ENCODE results near the gene FBXO42.
"Not testable (repeated sequence)": the region's sequence is repeated elsewhere in the genome, so short reads cannot be mapped to it uniquely, and the experiment has no call there.

FBXO42 gene

GRCh38 chr1:16218014-16218673 lies 134.1 kb downstream of the FBXO42 start:
- no peak for DNase-seq (ENCODE audit: low spot score)

- peak; percentile 95 for DNase-seq (ENCODE audit: low spot score)
These were observed 135.1 kb downstream of the FBXO42 start for GRCh38 chr1:16217061-16217785.

GRCh38 chr1:16215882-16216753 lies 136.2 kb downstream of the FBXO42 start:
- peak; percentile 47 for DNase-seq (ENCODE audit: low spot score)

- DNase-seq (ENCODE audit: low spot score): not testable (repeated sequence)
These were observed 137.0 kb downstream of the FBXO42 start for GRCh38 chr1:16215240-16215639.

- not testable (repeated sequence) for DNase-seq (ENCODE audit: low spot score)
These were observed 138.7 kb downstream of the FBXO42 start for GRCh38 chr1:16213544-16213943.

- no peak for DNase-seq (ENCODE audit: low spot score)
These were observed 139.3 kb downstream of the FBXO42 start for GRCh38 chr1:16213013-16213412.

- DNase-seq (ENCODE audit: low spot score): no peak
These were observed 139.9 kb downstream of the FBXO42 start, which contains the start of gene ARHGEF19 for GRCh38 chr1:16212251-16212961. Gene ARHGEF19 (minus strand): TSS chr1:16212652. CDS start chr1:16209054, 3,598 bp downstream.

- DNase-seq (ENCODE audit: low spot score): no peak
These were observed 140.5 kb downstream of the FBXO42 start for GRCh38 chr1:16211824-16212223.

- DNase-seq (ENCODE audit: low spot score): no peak
These were observed 141.7 kb downstream of the FBXO42 start for GRCh38 chr1:16210581-16210980.

GRCh38 chr1:16209847-16210407 lies 142.4 kb downstream of the FBXO42 start:
- no peak for DNase-seq (ENCODE audit: low spot score)

- no peak for DNase-seq (ENCODE audit: low spot score)
These were observed 143.0 kb downstream of the FBXO42 start for GRCh38 chr1:16209132-16209846.

- DNase-seq (ENCODE audit: low spot score): no peak
These were observed 143.9 kb downstream of the FBXO42 start for GRCh38 chr1:16208270-16208987.

GRCh38 chr1:16207318-16208269 lies 144.7 kb downstream of the FBXO42 start:
- DNase-seq (ENCODE audit: low spot score): no peak

- DNase-seq (ENCODE audit: low spot score): peak; percentile 98
These were observed 145.5 kb downstream of the FBXO42 start for GRCh38 chr1:16206547-16207317.

- no peak for DNase-seq (ENCODE audit: low spot score)
These were observed 146.3 kb downstream of the FBXO42 start for GRCh38 chr1:16205891-16206546.

- DNase-seq (ENCODE audit: low spot score): no peak
These were observed 147.0 kb downstream of the FBXO42 start for GRCh38 chr1:16205334-16205671.

- DNase-seq (ENCODE audit: low spot score): no peak
These were observed 147.5 kb downstream of the FBXO42 start for GRCh38 chr1:16204634-16205333.

Data from kidney tubule cell (primary cell).